Neural cell (in vitro differentiated cells): Measurements from ENCODE around the gene ARF3.

Experiments
- EZH2 ChIP-seq: fragments of 200-600, 300-800 bp; shearing (Covaris generic), sonication (generic); IDR thresholded peaks from 2 replicates; pipeline ENCODE4 v1.6.1; 2014; ENCODE audit warnings: antibody characterized with exemption, low read length, borderline replicate concordance, mild to moderate bottlenecking; ENCODE audit not compliant: insufficient read depth, poor library complexity, severe bottlenecking
- MXI1 ChIP-seq: fragments of 450-650 bp; conservative IDR thresholded peaks from 2 replicates; pipeline ENCODE4 v1.6.1; 2014; ENCODE audit warnings: antibody characterized with exemption, mild to moderate bottlenecking; ENCODE audit not compliant: poor library complexity, severe bottlenecking
- RAD21 ChIP-seq: fragments of 450-650 bp; conservative IDR thresholded peaks from 2 replicates; pipeline ENCODE4 v1.6.1; 2014; ENCODE audit warnings: antibody characterized with exemption, mild to moderate bottlenecking, moderate library complexity
- SMC3 ChIP-seq: fragments of 450-650 bp; conservative IDR thresholded peaks from 2 replicates; pipeline ENCODE4 v1.6.1; 2014; ENCODE audit warnings: antibody characterized with exemption, mild to moderate bottlenecking, moderate library complexity; ENCODE audit not compliant: poor library complexity
- TAF1 ChIP-seq: IDR thresholded peaks from 2 replicates; pipeline ENCODE4 v1.6.1; 2012; ENCODE audit warnings: low read depth
- TF ChIP-seq, protein P1 (sequence below): fragments of 450-650 bp; IDR thresholded peaks from 2 replicates; pipeline ENCODE4 v1.5.1; 2014; ENCODE audit warnings: antibody characterized with exemption, mild to moderate bottlenecking, moderate library complexity; ENCODE audit not compliant: poor library complexity, severe bottlenecking
- TF ChIP-seq, protein P2 (sequence below): IDR thresholded peaks from 2 replicates; pipeline ENCODE4 v1.6.1; 2012; ENCODE audit warnings: borderline replicate concordance

GRCh38 chr12:48993787-48994186 lies 36.5 kb upstream of the ARF3 start:
- TF ChIP-seq, protein P1, sequence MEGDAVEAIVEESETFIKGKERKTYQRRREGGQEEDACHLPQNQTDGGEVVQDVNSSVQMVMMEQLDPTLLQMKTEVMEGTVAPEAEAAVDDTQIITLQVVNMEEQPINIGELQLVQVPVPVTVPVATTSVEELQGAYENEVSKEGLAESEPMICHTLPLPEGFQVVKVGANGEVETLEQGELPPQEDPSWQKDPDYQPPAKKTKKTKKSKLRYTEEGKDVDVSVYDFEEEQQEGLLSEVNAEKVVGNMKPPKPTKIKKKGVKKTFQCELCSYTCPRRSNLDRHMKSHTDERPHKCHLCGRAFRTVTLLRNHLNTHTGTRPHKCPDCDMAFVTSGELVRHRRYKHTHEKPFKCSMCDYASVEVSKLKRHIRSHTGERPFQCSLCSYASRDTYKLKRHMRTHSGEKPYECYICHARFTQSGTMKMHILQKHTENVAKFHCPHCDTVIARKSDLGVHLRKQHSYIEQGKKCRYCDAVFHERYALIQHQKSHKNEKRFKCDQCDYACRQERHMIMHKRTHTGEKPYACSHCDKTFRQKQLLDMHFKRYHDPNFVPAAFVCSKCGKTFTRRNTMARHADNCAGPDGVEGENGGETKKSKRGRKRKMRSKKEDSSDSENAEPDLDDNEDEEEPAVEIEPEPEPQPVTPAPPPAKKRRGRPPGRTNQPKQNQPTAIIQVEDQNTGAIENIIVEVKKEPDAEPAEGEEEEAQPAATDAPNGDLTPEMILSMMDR: no peak
- TF ChIP-seq SMC3: no peak
- TF ChIP-seq, protein P2, sequence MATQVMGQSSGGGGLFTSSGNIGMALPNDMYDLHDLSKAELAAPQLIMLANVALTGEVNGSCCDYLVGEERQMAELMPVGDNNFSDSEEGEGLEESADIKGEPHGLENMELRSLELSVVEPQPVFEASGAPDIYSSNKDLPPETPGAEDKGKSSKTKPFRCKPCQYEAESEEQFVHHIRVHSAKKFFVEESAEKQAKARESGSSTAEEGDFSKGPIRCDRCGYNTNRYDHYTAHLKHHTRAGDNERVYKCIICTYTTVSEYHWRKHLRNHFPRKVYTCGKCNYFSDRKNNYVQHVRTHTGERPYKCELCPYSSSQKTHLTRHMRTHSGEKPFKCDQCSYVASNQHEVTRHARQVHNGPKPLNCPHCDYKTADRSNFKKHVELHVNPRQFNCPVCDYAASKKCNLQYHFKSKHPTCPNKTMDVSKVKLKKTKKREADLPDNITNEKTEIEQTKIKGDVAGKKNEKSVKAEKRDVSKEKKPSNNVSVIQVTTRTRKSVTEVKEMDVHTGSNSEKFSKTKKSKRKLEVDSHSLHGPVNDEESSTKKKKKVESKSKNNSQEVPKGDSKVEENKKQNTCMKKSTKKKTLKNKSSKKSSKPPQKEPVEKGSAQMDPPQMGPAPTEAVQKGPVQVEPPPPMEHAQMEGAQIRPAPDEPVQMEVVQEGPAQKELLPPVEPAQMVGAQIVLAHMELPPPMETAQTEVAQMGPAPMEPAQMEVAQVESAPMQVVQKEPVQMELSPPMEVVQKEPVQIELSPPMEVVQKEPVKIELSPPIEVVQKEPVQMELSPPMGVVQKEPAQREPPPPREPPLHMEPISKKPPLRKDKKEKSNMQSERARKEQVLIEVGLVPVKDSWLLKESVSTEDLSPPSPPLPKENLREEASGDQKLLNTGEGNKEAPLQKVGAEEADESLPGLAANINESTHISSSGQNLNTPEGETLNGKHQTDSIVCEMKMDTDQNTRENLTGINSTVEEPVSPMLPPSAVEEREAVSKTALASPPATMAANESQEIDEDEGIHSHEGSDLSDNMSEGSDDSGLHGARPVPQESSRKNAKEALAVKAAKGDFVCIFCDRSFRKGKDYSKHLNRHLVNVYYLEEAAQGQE: no peak
- no peak for TF ChIP-seq RAD21
- TF ChIP-seq TAF1: no peak
- TF ChIP-seq EZH2: no peak
- TF ChIP-seq MXI1: no peak
